ENCODE measurements around the gene SCN9A.

Gene SCN9A

DNA sequence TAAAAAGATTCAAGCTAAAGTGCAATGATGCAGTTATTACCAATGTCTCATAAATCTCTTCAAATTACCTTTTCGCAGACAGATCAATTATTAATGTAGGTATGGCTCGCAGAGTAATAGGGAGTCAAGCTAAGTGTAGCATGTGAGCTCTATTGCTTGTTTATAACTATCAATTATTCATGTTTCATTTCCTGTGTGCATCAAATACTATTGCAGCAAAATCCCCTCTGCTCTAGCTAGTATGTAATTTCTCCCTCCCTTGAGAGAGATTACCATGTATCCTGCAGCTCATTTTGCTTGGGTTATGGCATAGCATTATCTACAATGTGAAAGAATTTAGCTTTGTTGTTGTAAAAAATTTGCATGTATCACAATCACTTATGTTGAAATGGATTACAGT lies 182.3 kb downstream of the SCN9A start:
- Histone ChIP-seq H3K9ac (ENCODE audit: low read depth in 1 of 2, low read length in 2 of 2) (no peak overlapping the region), H3K4me3 (ENCODE audit: low read depth in 1 of 2, low read length in 2 of 2) (no peak overlapping the region), H3K36me3 (ENCODE audit: control insufficient read depth in 1 of 2, insufficient read depth in 2 of 2, low read length in 2 of 2) (no peaks in the 10 kb centered on the region), H3K27ac (ENCODE audit: low read depth, low read length) (no peak overlapping the region), H3K4me1 (ENCODE audit: control insufficient read depth in 1 of 2, insufficient read depth in 2 of 2, low read length in 2 of 2) (no peaks in the 10 kb centered on the region), H3K9me3 (ENCODE audit: control insufficient read depth in 1 of 2, low read length in 2 of 2) (no peaks in the 10 kb centered on the region), H3K27me3 (ENCODE audit: control insufficient read depth in 1 of 2, insufficient read depth in 2 of 2, low read length in 2 of 2) (no peaks in the 10 kb centered on the region)

DNA sequence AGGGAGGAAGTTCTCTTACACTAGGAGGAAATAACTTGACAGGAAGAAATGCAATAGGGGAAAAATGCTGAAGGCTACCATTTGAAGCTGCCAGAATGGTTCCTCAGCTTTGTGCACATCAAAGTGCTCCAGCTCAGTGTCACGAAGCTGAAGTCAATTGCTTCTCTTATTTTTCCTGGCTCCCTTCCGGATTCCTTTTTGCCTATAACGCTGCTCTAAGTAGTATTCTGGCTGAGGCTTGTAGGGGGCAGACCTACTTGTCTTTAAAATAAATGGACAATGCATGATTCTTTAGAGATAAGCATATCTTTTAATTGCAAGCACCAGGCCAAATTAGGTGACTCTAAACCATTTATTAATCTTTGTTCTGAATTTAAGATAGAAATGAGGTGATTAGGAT lies 187.7 kb downstream of the SCN9A start:
- no peaks in the 10 kb centered on the region for H3K27me3 ChIP-seq (ENCODE audit: control insufficient read depth in 1 of 2, insufficient read depth in 2 of 2, low read length in 2 of 2)
- H3K4me3 ChIP-seq (ENCODE audit: low read depth in 1 of 2, low read length in 2 of 2): no peak overlapping the region
- no peaks in the 10 kb centered on the region for H3K36me3 ChIP-seq (ENCODE audit: control insufficient read depth in 1 of 2, insufficient read depth in 2 of 2, low read length in 2 of 2)
- H3K9ac ChIP-seq (ENCODE audit: low read depth in 1 of 2, low read length in 2 of 2): no peak overlapping the region
- H3K27ac ChIP-seq (ENCODE audit: low read depth, low read length): no peak overlapping the region
- no peaks in the 10 kb centered on the region for H3K4me1 ChIP-seq (ENCODE audit: control insufficient read depth in 1 of 2, insufficient read depth in 2 of 2, low read length in 2 of 2)
- H3K9me3 ChIP-seq (ENCODE audit: control insufficient read depth in 1 of 2, low read length in 2 of 2): no peaks in the 10 kb centered on the region

DNA sequence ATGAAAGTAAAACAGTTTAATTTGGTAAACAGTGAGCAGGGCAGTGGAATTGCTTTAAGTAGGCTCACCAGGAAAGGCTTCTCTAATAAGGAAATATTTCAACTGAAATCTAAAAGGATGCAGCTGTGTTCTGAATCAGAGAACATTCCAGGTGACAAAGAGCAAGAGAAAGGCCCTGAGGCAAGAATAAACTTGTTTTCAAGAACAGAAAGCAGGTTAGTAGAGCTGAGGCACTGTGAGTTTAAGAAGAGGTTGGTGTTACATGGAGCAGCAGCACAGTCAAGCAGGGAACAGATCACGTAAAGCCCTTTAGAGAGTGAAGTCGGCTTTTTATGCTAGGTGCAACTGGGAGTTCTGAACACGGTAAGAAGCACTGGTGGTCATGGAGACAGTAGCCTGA lies 191.0 kb downstream of the SCN9A start:
- Histone ChIP-seq H3K36me3 (ENCODE audit: control insufficient read depth in 1 of 2, insufficient read depth in 2 of 2, low read length in 2 of 2) (no peaks in the 10 kb centered on the region), H3K27me3 (ENCODE audit: control insufficient read depth in 1 of 2, insufficient read depth in 2 of 2, low read length in 2 of 2) (no peaks in the 10 kb centered on the region), H3K4me3 (ENCODE audit: low read depth in 1 of 2, low read length in 2 of 2) (no peak overlapping the region), H3K27ac (ENCODE audit: low read depth, low read length) (no peak overlapping the region), H3K4me1 (ENCODE audit: control insufficient read depth in 1 of 2, insufficient read depth in 2 of 2, low read length in 2 of 2) (no peaks in the 10 kb centered on the region), H3K9me3 (ENCODE audit: control insufficient read depth in 1 of 2, low read length in 2 of 2) (no peaks in the 10 kb centered on the region), H3K9ac (ENCODE audit: low read depth in 1 of 2, low read length in 2 of 2) (no peak overlapping the region)

DNA sequence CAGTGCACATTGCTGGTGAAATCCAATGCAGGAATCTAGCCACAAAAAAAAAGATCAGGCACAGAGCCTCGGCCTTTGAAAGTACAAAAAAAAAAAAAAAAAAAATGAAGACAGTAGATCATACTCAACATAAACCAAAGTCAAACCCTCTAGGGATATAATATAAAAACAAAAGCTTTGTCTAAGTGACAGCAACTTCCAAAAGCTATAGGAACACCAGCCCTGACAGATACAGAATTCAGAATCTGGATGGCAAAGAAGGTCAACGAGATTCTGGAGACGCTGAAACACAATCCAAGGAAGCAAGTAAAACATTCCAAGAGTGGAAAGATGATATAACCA lies 194.0 kb downstream of the SCN9A start:
- Histone ChIP-seq H3K36me3 (ENCODE audit: control insufficient read depth in 1 of 2, insufficient read depth in 2 of 2, low read length in 2 of 2) (no peaks in the 10 kb centered on the region), H3K27ac (ENCODE audit: low read depth, low read length) (no peak overlapping the region), H3K9ac (ENCODE audit: low read depth in 1 of 2, low read length in 2 of 2) (no peak overlapping the region), H3K27me3 (ENCODE audit: control insufficient read depth in 1 of 2, insufficient read depth in 2 of 2, low read length in 2 of 2) (no peaks in the 10 kb centered on the region), H3K4me1 (ENCODE audit: control insufficient read depth in 1 of 2, insufficient read depth in 2 of 2, low read length in 2 of 2) (no peaks in the 10 kb centered on the region), H3K9me3 (ENCODE audit: control insufficient read depth in 1 of 2, low read length in 2 of 2) (no peaks in the 10 kb centered on the region), H3K4me3 (ENCODE audit: low read depth in 1 of 2, low read length in 2 of 2) (no peak overlapping the region)

DNA sequence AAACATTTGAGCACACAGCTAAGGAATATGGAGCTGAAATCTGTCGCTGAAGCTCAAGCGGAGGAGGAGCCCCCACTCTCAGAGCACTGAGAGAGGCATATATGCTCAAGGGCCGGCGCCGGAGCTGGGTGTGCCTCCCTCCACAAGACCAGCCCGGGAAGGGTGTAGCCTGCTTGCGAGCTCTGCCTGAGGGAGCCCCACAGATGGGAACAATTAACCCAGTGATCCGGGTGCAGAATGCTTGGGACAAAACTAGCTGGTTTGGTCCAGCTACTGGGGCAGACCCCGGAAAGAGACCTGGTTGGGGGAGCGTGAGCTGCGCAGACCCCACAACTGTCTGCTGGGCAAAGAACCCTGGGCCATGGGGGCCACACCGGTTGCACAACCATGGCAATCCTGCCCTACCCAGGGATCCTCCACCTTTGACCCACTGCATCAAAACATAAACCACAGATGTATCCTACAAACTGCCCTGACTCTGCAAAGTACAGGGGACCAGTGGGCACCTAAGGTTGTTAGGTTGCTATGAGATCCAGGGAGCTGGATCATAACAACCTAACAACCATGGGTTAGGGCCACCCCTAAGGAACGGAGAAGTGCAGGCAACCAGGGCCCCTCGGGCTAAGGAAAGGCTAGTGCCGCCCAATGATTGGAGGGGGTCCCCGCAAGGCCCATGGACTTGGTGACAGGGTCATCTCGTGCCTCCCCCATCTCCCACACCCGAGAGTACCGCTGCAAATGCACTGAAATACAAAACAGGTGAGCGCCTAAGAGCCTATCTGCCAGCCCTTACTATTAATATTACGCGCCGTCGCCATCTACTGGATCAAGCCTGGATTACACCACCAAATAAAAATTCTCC lies 194.6 kb downstream of the SCN9A start:
- H3K9ac ChIP-seq (ENCODE audit: low read depth in 1 of 2, low read length in 2 of 2): no peak overlapping the region
- H3K27me3 ChIP-seq (ENCODE audit: control insufficient read depth in 1 of 2, insufficient read depth in 2 of 2, low read length in 2 of 2): no peaks in the 10 kb centered on the region
- H3K9me3 ChIP-seq (ENCODE audit: control insufficient read depth in 1 of 2, low read length in 2 of 2): no peaks in the 10 kb centered on the region
- no peaks in the 10 kb centered on the region for H3K4me1 ChIP-seq (ENCODE audit: control insufficient read depth in 1 of 2, insufficient read depth in 2 of 2, low read length in 2 of 2)
- no peak overlapping the region for H3K4me3 ChIP-seq (ENCODE audit: low read depth in 1 of 2, low read length in 2 of 2)
- no peaks in the 10 kb centered on the region for H3K36me3 ChIP-seq (ENCODE audit: control insufficient read depth in 1 of 2, insufficient read depth in 2 of 2, low read length in 2 of 2)
- H3K27ac ChIP-seq (ENCODE audit: low read depth, low read length): no peak overlapping the region

DNA sequence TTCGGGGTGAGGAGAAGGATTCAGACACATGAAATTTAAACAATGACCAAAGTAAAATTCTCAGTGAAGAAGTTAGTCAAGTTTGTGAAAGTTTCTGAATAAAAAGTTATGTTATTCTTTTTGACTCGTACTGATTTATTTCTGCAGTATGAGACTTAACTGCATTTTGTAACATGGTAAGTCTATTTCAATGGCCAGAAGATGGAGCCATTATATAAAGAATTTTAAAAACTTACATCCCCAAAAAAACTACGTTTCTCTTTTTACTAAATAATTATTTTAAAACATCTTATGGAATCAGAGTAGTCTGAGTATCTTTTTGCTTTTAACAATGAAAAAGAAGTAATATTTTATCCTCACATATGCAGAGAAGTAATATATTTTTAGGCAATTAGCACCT lies 196.5 kb downstream of the SCN9A start:
- Histone ChIP-seq H3K4me3 (ENCODE audit: low read depth in 1 of 2, low read length in 2 of 2) (no peak overlapping the region), H3K27ac (ENCODE audit: low read depth, low read length) (no peak overlapping the region), H3K4me1 (ENCODE audit: control insufficient read depth in 1 of 2, insufficient read depth in 2 of 2, low read length in 2 of 2) (no peaks in the 10 kb centered on the region), H3K9me3 (ENCODE audit: control insufficient read depth in 1 of 2, low read length in 2 of 2) (no peaks in the 10 kb centered on the region), H3K27me3 (ENCODE audit: control insufficient read depth in 1 of 2, insufficient read depth in 2 of 2, low read length in 2 of 2) (no peaks in the 10 kb centered on the region), H3K36me3 (ENCODE audit: control insufficient read depth in 1 of 2, insufficient read depth in 2 of 2, low read length in 2 of 2) (no peaks in the 10 kb centered on the region), H3K9ac (ENCODE audit: low read depth in 1 of 2, low read length in 2 of 2) (no peak overlapping the region)

DNA sequence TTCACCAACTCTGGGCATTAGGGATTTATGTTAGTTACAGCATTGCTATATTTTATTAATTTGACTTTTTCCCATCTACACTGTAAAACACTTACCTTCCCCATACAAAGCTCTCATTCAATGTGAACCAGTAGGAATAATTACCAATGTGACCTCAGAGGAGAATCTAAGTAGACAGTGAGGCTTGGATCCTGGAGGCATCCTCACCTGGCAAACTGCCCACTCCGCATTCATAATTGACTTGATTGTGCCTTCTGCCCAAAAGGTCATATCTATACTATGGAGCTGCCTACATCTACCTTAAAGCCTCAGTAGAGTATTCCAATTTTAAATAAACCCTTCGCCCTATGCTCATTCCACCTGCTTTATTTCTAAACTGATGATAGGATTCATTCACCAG lies 202.5 kb downstream of the SCN9A start:
- Histone ChIP-seq H3K4me3 (ENCODE audit: low read depth in 1 of 2, low read length in 2 of 2) (no peak overlapping the region), H3K27ac (ENCODE audit: low read depth, low read length) (no peak overlapping the region), H3K36me3 (ENCODE audit: control insufficient read depth in 1 of 2, insufficient read depth in 2 of 2, low read length in 2 of 2) (no peaks in the 10 kb centered on the region), H3K9me3 (ENCODE audit: control insufficient read depth in 1 of 2, low read length in 2 of 2) (no peaks in the 10 kb centered on the region), H3K9ac (ENCODE audit: low read depth in 1 of 2, low read length in 2 of 2) (no peak overlapping the region), H3K27me3 (ENCODE audit: control insufficient read depth in 1 of 2, insufficient read depth in 2 of 2, low read length in 2 of 2) (no peaks in the 10 kb centered on the region), H3K4me1 (ENCODE audit: control insufficient read depth in 1 of 2, insufficient read depth in 2 of 2, low read length in 2 of 2) (no peaks in the 10 kb centered on the region)

DNA sequence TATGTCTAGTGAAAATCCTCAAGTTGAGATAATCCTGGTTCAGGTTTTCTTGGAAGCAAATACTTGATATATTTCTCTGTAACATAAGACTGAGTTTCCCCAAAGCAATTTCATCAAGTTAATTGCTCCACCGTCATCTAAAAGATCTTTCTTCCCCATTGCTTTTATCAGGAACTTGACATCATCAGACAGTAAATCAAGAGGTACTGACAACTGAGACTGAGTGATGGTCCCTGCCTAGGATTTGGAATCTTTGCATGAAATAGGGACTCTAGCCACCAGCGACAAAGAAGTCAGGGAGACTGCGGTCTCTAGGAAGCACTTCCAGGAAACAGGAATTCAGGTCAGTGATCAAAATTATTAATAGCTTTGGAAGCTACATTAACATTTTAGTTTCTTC lies 204.5 kb downstream of the SCN9A start:
- Histone ChIP-seq H3K4me1 (ENCODE audit: control insufficient read depth in 1 of 2, insufficient read depth in 2 of 2, low read length in 2 of 2) (no peaks in the 10 kb centered on the region), H3K27me3 (ENCODE audit: control insufficient read depth in 1 of 2, insufficient read depth in 2 of 2, low read length in 2 of 2) (no peaks in the 10 kb centered on the region), H3K9me3 (ENCODE audit: control insufficient read depth in 1 of 2, low read length in 2 of 2) (no peaks in the 10 kb centered on the region), H3K27ac (ENCODE audit: low read depth, low read length) (no peak overlapping the region), H3K36me3 (ENCODE audit: control insufficient read depth in 1 of 2, insufficient read depth in 2 of 2, low read length in 2 of 2) (no peaks in the 10 kb centered on the region), H3K9ac (ENCODE audit: low read depth in 1 of 2, low read length in 2 of 2) (no peak overlapping the region), H3K4me3 (ENCODE audit: low read depth in 1 of 2, low read length in 2 of 2) (no peak overlapping the region)

DNA sequence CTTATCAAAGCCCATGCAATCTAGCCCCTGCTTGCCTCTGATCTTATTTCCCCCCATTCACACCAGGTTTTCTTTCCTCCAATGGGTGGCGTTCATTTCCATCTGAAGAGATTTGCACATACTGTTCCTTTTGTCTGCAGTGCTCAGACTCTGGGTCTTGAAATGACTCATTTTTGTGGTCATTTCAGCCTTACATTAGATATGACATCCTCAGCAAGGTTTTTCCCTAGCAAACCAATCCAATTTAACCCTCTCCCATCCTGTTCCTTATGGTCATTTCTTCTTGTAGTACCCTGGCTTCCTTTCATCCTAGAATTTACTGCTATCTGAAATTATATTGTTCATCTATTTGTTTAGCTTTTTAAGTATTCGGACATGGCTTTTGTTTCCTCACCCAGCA lies 205.4 kb downstream of the SCN9A start:
- Histone ChIP-seq H3K9me3 (ENCODE audit: control insufficient read depth in 1 of 2, low read length in 2 of 2) (no peaks in the 10 kb centered on the region), H3K27me3 (ENCODE audit: control insufficient read depth in 1 of 2, insufficient read depth in 2 of 2, low read length in 2 of 2) (no peaks in the 10 kb centered on the region), H3K27ac (ENCODE audit: low read depth, low read length) (no peak overlapping the region), H3K36me3 (ENCODE audit: control insufficient read depth in 1 of 2, insufficient read depth in 2 of 2, low read length in 2 of 2) (no peaks in the 10 kb centered on the region), H3K4me1 (ENCODE audit: control insufficient read depth in 1 of 2, insufficient read depth in 2 of 2, low read length in 2 of 2) (no peaks in the 10 kb centered on the region), H3K9ac (ENCODE audit: low read depth in 1 of 2, low read length in 2 of 2) (no peak overlapping the region), H3K4me3 (ENCODE audit: low read depth in 1 of 2, low read length in 2 of 2) (no peak overlapping the region)

DNA sequence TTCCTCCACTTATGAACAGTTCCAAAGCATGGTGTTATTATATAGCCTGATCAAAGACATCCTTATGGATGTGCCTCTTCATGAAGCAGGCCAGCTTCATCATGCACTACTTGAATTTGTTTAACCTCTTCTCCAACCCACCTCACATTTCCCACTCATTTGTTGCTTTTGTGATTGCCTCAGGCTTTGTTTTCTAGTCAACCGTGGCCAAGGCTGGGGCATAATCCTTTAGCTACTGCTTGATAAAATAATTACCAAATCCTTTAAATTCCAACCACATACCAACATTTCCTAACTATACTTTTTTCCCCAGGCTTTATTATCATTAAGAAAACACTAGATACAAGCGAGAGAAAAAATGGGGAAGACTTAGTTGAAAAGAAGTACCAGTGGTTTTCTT lies 208.3 kb downstream of the SCN9A start:
- H3K4me1 ChIP-seq (ENCODE audit: control insufficient read depth in 1 of 2, insufficient read depth in 2 of 2, low read length in 2 of 2): no peaks in the 10 kb centered on the region
- H3K9ac ChIP-seq (ENCODE audit: low read depth in 1 of 2, low read length in 2 of 2): no peak overlapping the region
- H3K36me3 ChIP-seq (ENCODE audit: control insufficient read depth in 1 of 2, insufficient read depth in 2 of 2, low read length in 2 of 2): no peaks in the 10 kb centered on the region
- H3K9me3 ChIP-seq (ENCODE audit: control insufficient read depth in 1 of 2, low read length in 2 of 2): no peaks in the 10 kb centered on the region
- no peak overlapping the region for H3K27ac ChIP-seq (ENCODE audit: low read depth, low read length)
- H3K4me3 ChIP-seq (ENCODE audit: low read depth in 1 of 2, low read length in 2 of 2): no peak overlapping the region
- no peaks in the 10 kb centered on the region for H3K27me3 ChIP-seq (ENCODE audit: control insufficient read depth in 1 of 2, insufficient read depth in 2 of 2, low read length in 2 of 2)

DNA sequence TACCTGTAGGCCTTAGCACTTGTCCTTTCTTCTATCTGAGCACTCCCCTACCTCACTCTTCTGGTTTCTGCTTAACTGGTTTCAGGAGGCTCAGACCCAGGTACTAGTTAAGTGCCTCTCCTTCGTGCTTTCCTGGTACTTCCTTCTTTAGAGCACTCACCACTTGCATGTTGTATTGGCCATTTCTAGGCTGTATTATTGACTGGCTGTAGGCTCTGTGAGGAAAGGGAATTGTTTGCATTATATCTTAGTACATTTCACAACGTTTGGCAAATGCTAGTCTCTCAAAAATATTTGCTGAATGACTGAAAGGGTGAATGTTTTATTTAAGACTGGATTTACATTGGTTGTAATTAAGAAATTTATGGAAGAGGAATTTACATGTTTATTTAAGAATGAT lies 212.0 kb downstream of the SCN9A start:
- H3K27ac ChIP-seq (ENCODE audit: low read depth, low read length): no peak overlapping the region
- no peak overlapping the region for H3K4me3 ChIP-seq (ENCODE audit: low read depth in 1 of 2, low read length in 2 of 2)
- no peaks in the 10 kb centered on the region for H3K9me3 ChIP-seq (ENCODE audit: control insufficient read depth in 1 of 2, low read length in 2 of 2)
- H3K36me3 ChIP-seq (ENCODE audit: control insufficient read depth in 1 of 2, insufficient read depth in 2 of 2, low read length in 2 of 2): no peaks in the 10 kb centered on the region
- H3K9ac ChIP-seq (ENCODE audit: low read depth in 1 of 2, low read length in 2 of 2): no peak overlapping the region
- H3K27me3 ChIP-seq (ENCODE audit: control insufficient read depth in 1 of 2, insufficient read depth in 2 of 2, low read length in 2 of 2): no peaks in the 10 kb centered on the region
- H3K4me1 ChIP-seq (ENCODE audit: control insufficient read depth in 1 of 2, insufficient read depth in 2 of 2, low read length in 2 of 2): no peaks in the 10 kb centered on the region
